Medulla oblongata (tissue), 1 donor: Measurements from ENCODE around the gene PDYN.

Experiments used
- DNase-seq: peaks from one replicate; pipeline ENCODE4 v3.0.0-alpha.2; 2015; ENCODE audit errors: extremely low spot score

The PDYN gene

GRCh38 chr20:1994627-1995026 lies 769 bp upstream of the PDYN start:
- no peak for DNase-seq

- DNase-seq, result no peak
These were observed 1.3 kb downstream of the PDYN start for GRCh38 chr20:1992359-1993110.

- no peak for DNase-seq
These were observed 6.0 kb downstream of the PDYN start for GRCh38 chr20:1987826-1988225.

GRCh38 chr20:1983301-1983700 lies 10.6 kb downstream of the PDYN start:
- peak; percentile 28 for DNase-seq

GRCh38 chr20:1982686-1983085 lies 11.2 kb downstream of the PDYN start:
- DNase-seq, result no peak

- DNase-seq, result no peak
These were observed 14.6 kb downstream of the PDYN start for GRCh38 chr20:1979106-1979778.

- DNase-seq, result no peak
These were observed 18.6 kb downstream of the PDYN start for GRCh38 chr20:1975291-1975690.

GRCh38 chr20:1973601-1974440 lies 20.0 kb downstream of the PDYN start:
- DNase-seq, result no peak

- DNase-seq, result no peak
These were observed 21.8 kb downstream of the PDYN start for GRCh38 chr20:1971893-1972586.

GRCh38 chr20:1968964-1969363 lies 24.9 kb downstream of the PDYN start:
- no peak for DNase-seq

- DNase-seq, result peak; percentile 87
These were observed 28.1 kb downstream of the PDYN start for GRCh38 chr20:1965520-1966351.

GRCh38 chr20:1964659-1965405 lies 29.0 kb downstream of the PDYN start:
- no peak for DNase-seq

- DNase-seq, result no peak
These were observed 29.8 kb downstream of the PDYN start for GRCh38 chr20:1964061-1964460.

- DNase-seq, result no peak
These were observed 32.5 kb downstream of the PDYN start for GRCh38 chr20:1961374-1961773.

- DNase-seq, result no peak
These were observed 34.7 kb downstream of the PDYN start for GRCh38 chr20:1959156-1959555.

GRCh38 chr20:1958426-1958825 lies 35.4 kb downstream of the PDYN start:
- no peak for DNase-seq

- no peak for DNase-seq
These were observed 38.6 kb downstream of the PDYN start for GRCh38 chr20:1955217-1955616.

GRCh38 chr20:1953621-1954020 lies 40.2 kb downstream of the PDYN start:
- DNase-seq, result no peak

GRCh38 chr20:1952737-1953530 lies 40.9 kb downstream of the PDYN start:
- no peak for DNase-seq
